Measurements from ENCODE around the gene CACNB1. TPM values are rescaled to one million over a fixed set of nuclear protein-coding genes. Genes with fewer than 3 reads are reported as not detected.

Gene CACNB1
- total RNA-seq, 3 donors from 2014 or later (not counting 1 experiment from before 2014, with no cell fraction given) = 23.7 to 28.5 (median 28.1) TPM

- Mint-ChIP-seq H3K36me3 (no peaks in the 10 kb centered on the region), H3K27ac (no peak within 1 kb of the TSS), H3K4me3 (peak within 1 kb of the TSS; percentile 78), H3K9me3 (no peaks in the 10 kb centered on the region), H3K27me3 (ENCODE audit: low read depth in 2 of 2) (peaks cover 27 to 46% of the 10 kb centered on the region in 2 donors), H3K4me1 (peaks cover 6 to 15% of the 10 kb centered on the region in 2 donors)
- DNase-seq = no peak
- ATAC-seq = peak in 1 of 3 donors; percentile 40
- 2% methylated on average over 62 of the region's 71 CpGs for WGBS (ENCODE audit: insufficient coverage)
- Histone ChIP-seq H3K9me3 (ENCODE audit: control insufficient read depth, insufficient read depth, low read length) (no peaks in the 10 kb centered on the region), H3K27me3 (ENCODE audit: control insufficient read depth, insufficient read depth, low read length) (peaks cover 28% of the 10 kb centered on the region), H3K4me3 (ENCODE audit: low read length) (no peak within 1 kb of the TSS), H3K36me3 (ENCODE audit: control insufficient read depth, insufficient read depth, low read length) (no peaks in the 10 kb centered on the region), H3K27ac (ENCODE audit: low read length) (no peak within 1 kb of the TSS), H3K4me1 (ENCODE audit: control insufficient read depth, insufficient read depth, low read length) (peaks cover 11% of the 10 kb centered on the region)
- TF ChIP-seq, protein P1, sequence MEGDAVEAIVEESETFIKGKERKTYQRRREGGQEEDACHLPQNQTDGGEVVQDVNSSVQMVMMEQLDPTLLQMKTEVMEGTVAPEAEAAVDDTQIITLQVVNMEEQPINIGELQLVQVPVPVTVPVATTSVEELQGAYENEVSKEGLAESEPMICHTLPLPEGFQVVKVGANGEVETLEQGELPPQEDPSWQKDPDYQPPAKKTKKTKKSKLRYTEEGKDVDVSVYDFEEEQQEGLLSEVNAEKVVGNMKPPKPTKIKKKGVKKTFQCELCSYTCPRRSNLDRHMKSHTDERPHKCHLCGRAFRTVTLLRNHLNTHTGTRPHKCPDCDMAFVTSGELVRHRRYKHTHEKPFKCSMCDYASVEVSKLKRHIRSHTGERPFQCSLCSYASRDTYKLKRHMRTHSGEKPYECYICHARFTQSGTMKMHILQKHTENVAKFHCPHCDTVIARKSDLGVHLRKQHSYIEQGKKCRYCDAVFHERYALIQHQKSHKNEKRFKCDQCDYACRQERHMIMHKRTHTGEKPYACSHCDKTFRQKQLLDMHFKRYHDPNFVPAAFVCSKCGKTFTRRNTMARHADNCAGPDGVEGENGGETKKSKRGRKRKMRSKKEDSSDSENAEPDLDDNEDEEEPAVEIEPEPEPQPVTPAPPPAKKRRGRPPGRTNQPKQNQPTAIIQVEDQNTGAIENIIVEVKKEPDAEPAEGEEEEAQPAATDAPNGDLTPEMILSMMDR (IDR thresholded peaks at IDR 0.05) = no peak
- intact Hi-C loops (cut with micrococcal nuclease) = no loop called here
Observed at GRCh38 chr17:39225308-39225958, 28.0 kb upstream of the CACNB1 start, which contains the start of gene STAC2. Gene STAC2, minus strand, starts transcription at chr17:39225945. Its CDS starts 443 bp downstream, at chr17:39225502.

- Mint-ChIP-seq H3K4me1 (peaks cover 6 to 15% of the 10 kb centered on the region in 2 donors), H3K4me3 (peak overlapping the region; percentile 72), H3K9me3 (no peaks in the 10 kb centered on the region), H3K36me3 (no peaks in the 10 kb centered on the region), H3K27me3 (ENCODE audit: low read depth in 2 of 2) (peaks cover 25 to 46% of the 10 kb centered on the region in 2 donors), H3K27ac (no peak overlapping the region)
- no peaks in the 10 kb centered on the region for H3K9me3 ChIP-seq (ENCODE audit: control insufficient read depth, insufficient read depth, low read length)
- no peak overlapping the region for H3K27ac ChIP-seq (ENCODE audit: low read length)
- intact Hi-C loops (cut with micrococcal nuclease) = no loop called here
- peaks cover 28% of the 10 kb centered on the region for H3K27me3 ChIP-seq (ENCODE audit: control insufficient read depth, insufficient read depth, low read length)
- no peak overlapping the region for H3K4me3 ChIP-seq (ENCODE audit: low read length)
- ATAC-seq = peak in 2 of 3 donors; percentile 59 to 73
- TF ChIP-seq, protein P1 (IDR thresholded peaks at IDR 0.05) = no peak
- peaks cover 11% of the 10 kb centered on the region for H3K4me1 ChIP-seq (ENCODE audit: control insufficient read depth, insufficient read depth, low read length)
- DNase-seq = peak in 1 of 2 donors; percentile 45
- H3K36me3 ChIP-seq (ENCODE audit: control insufficient read depth, insufficient read depth, low read length) = no peaks in the 10 kb centered on the region
- WGBS (ENCODE audit: insufficient coverage) = 3% methylated on average over 68 of the region's 68 CpGs
Observed at GRCh38 chr17:39224778-39225307, 27.4 kb upstream of the CACNB1 start.

- Mint-ChIP-seq H3K27ac (no peak overlapping the region), H3K9me3 (no peaks in the 10 kb centered on the region), H3K27me3 (ENCODE audit: low read depth in 2 of 2) (peaks cover 23 to 45% of the 10 kb centered on the region in 2 donors), H3K36me3 (no peaks in the 10 kb centered on the region), H3K4me1 (peaks cover 6 to 15% of the 10 kb centered on the region in 2 donors), H3K4me3 (peak overlapping the region; percentile 71)
- no peak for DNase-seq
- Histone ChIP-seq H3K27me3 (ENCODE audit: control insufficient read depth, insufficient read depth, low read length) (peaks cover 28% of the 10 kb centered on the region), H3K4me1 (ENCODE audit: control insufficient read depth, insufficient read depth, low read length) (peaks cover 11% of the 10 kb centered on the region), H3K27ac (ENCODE audit: low read length) (no peak overlapping the region), H3K36me3 (ENCODE audit: control insufficient read depth, insufficient read depth, low read length) (no peaks in the 10 kb centered on the region), H3K9me3 (ENCODE audit: control insufficient read depth, insufficient read depth, low read length) (no peaks in the 10 kb centered on the region), H3K4me3 (ENCODE audit: low read length) (no peak overlapping the region)
- 45% methylated on average over 31 of the region's 33 CpGs for WGBS (ENCODE audit: insufficient coverage)
- no peak for ATAC-seq
- TF ChIP-seq, protein P1 (IDR thresholded peaks at IDR 0.05) = no peak
- intact Hi-C loops (cut with micrococcal nuclease) = no loop called here
Observed at GRCh38 chr17:39223907-39224777, 26.7 kb upstream of the CACNB1 start.
